Right ventricle myocardium inferior (tissue), 1 donor: Measurements from ENCODE around the gene RUSC1. TPM values are rescaled to one million over a fixed set of nuclear protein-coding genes. Genes with fewer than 3 reads are reported as not detected.

Source experiments
- ATAC-seq: fragments of 200-7000 bp; cut with Tn5 transposase; one replicate; pipeline ENCODE4 v1.9.1; 2020; ENCODE audit warnings: mild to moderate bottlenecking, moderate library complexity
- DNase-seq: peaks from one replicate; pipeline ENCODE4 v3.0.0; 2021; ENCODE audit errors: missing footprints
- intact Hi-C: fragments of 100-400 bp; cut with DNase I; formaldehyde crosslinking; loops from one replicate; pipeline ENCODE4 v1.11.0; 2022
- long read RNA-seq: library from polyadenylated mRNA; unstranded; transcript quantifications from one replicate; pipeline ENCODE4 v2.0.0, GENCODE V29; 2021
- total RNA-seq: library from RNA; stranded (reverse); fragmentation: NEBNext Ultra II Directional; extraction: Animal tissue kit (Norgen Biotek cat#: 25700); gene quantifications from one replicate; pipeline ENCODE4 v1.2.1, GENCODE V29; 2021
- donor health status: DM: no; HTN: yes; CAD: no; lungs with severe emphysema.

RUSC1 gene, protein sequence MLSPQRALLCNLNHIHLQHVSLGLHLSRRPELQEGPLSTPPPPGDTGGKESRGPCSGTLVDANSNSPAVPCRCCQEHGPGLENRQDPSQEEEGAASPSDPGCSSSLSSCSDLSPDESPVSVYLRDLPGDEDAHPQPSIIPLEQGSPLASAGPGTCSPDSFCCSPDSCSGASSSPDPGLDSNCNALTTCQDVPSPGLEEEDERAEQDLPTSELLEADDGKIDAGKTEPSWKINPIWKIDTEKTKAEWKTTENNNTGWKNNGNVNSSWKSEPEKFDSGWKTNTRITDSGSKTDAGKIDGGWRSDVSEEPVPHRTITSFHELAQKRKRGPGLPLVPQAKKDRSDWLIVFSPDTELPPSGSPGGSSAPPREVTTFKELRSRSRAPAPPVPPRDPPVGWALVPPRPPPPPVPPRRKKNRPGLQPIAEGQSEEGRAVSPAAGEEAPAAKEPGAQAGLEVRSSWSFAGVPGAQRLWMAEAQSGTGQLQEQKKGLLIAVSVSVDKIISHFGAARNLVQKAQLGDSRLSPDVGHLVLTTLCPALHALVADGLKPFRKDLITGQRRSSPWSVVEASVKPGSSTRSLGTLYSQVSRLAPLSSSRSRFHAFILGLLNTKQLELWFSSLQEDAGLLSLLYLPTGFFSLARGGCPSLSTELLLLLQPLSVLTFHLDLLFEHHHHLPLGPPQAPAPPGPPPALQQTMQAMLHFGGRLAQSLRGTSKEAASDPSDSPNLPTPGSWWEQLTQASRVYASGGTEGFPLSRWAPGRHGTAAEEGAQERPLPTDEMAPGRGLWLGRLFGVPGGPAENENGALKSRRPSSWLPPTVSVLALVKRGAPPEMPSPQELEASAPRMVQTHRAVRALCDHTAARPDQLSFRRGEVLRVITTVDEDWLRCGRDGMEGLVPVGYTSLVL
- total RNA-seq: 24.3 TPM
- long read RNA-seq, transcript RUSC1-214 (8 exons, 1,700 nt): minor isoform, 6 of 30 reads
- long read RNA-seq, transcript RUSC1-203 (9 exons, 1,968 nt): major isoform, 8 of 30 reads
- long read RNA-seq, partial matches to known transcripts: 7 of 30 reads
- long read RNA-seq, other reads (novel, unspliced or antisense): 6 of 30 reads

DNA sequence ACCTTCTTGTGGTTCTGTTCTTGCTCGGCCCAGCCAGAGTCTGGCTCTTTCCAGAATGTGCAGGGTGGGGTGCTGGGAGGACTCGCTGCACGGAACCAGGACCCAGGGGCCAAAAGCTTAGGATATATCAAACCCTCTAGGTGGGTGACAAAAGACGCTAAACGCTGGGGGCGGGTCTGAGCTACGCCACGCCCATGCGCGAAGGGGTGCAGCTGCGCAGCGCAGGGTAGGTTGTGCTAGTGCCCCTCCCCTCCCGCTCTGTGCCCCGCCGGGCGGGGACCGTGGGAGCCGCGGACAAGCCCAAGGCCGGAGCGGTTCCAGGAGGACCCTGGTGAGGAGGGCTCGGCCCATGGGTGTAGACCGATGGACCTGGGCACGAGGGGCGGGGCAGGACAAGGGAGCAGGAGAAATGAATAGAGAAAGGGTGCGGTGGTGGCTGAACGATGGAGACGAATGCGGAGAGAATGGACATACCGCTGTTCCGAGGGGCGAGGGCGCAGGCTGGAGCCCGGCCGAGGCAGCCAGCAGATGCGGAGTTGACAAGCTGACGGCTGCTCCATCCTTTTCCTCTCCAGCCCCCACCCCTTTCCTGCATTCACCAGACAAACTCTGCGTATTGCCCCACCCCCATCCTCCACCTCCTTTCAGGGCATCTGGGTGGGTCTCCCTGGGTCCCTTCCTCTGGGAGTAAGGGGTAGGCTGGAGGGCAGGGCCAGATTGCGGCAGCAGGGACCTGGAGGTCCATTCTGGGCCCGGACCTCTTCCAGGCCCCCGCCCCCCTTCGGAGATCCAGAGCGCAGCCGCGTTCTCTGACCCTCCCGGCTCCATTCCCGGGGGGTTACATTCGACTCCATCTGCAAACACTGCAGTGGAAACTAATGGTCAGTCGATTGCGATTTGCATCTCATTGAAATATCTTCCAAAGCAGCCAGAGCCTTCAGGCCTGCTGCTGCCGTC is at the start of gene RUSC1:
TSS of gene RUSC1 (plus strand) at position 234 of the 957 bp plus-strand sequence. CDS start 880 bp downstream, outside the sequence.
- intact Hi-C loops: loop anchor here (10.0 kb wide), 2 partner anchors 244 to 274 kb away; partner anchors contain the start of gene ASH1L
- peak; percentile 92 for DNase-seq
- peak; percentile 42 for ATAC-seq

DNA sequence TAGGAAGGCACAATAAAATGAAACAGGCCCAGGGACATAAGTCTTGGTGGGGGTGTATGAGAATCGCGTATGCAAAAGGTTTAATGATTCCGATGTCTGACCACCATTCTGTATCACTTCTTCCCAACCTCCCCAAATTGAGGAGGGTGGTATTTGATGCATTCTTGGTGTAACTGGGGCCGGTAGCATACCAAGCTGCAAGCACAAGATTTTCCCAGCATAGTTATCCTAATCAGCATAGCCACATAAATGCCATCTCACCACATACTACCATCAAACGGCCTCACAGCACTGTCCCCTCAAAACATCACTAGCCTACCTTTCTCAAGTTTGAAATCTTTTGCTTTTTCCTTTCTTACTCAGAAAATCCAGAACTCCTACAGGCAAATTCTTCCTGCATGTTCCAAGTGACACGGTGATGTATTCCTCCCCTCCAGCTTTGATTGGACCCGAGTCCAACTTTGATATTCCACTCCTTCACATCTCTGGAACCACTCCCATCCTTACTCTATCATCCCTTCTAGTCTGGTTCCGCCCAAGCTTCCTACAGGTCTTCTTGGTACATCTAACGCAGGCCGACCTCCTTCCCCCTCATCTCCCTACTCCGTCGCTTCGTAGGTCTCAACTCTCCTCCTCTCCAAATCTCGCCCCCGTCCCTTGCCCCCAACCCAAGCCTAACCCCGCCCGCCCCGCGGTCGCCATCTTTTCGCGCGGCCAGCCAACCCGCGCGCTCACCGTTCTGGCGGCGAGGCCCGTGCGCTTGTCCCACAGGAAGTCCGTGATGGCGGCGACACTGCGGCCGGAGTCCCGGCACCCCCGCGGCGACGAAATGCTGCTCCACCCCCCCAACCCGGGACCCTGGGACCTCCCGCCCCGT is 48.0 kb upstream of the RUSC1 start:
- intact Hi-C loops: loop anchor here (1.0 kb wide), 1 partner anchor 10 kb away; the partner anchor contains the start of gene SCAMP3
- DNase-seq: no peak
- peak; percentile 22 for ATAC-seq

DNA sequence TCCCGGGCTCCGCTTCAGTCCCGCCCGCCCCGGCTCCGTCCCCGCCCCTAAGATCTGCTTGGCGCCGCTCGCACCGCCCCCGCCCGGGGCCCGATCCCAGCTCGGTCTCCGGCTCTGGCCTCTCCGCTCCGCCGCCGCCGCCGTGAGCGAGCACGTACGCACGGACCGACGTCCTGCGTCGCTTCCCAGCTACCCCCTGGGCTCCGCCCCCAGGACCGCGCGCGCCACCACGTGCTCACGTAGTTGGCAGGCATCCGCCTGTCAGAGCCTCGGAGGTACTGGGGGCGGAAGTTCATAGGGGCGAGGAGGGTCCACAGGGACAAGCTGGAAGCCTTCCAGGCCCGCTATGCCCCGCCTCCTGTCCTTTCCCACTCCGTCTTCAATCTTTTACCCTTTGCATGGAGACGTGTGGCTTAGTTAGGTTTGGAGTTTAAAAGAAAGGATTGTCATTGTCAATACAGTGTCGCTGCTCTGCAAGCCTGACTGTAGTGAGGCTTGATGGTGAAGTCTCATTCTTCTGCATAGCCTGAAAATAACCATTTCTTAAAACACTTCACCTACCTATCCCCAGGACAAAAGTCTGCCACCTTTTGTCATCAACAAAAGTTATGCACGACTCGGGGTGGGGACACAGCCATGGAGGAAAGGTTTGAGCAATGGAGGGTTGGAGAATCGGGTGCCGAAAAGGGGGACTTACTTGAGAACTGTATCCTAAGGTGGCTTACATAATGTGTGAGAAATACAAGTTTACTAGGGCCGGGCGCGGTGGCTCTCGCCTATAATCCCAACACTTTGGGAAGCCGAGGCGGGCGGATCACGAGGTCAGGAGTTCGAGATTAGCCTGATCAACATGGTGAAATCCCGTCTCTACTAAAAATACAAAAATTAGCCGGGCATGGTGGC is 47.1 kb upstream of the RUSC1 start, which contains the start of gene CLK2:
TSS of gene CLK2 (minus strand) at position 162 of the 903 bp plus-strand sequence. CDS start 2,527 bp downstream, outside the sequence.
- intact Hi-C loops: loop anchor here (1.0 kb wide), 1 partner anchor 11 kb away; the partner anchor contains the start of gene SCAMP3
- ATAC-seq (peak; percentile 92), DNase-seq (peak; percentile 98)

DNA sequence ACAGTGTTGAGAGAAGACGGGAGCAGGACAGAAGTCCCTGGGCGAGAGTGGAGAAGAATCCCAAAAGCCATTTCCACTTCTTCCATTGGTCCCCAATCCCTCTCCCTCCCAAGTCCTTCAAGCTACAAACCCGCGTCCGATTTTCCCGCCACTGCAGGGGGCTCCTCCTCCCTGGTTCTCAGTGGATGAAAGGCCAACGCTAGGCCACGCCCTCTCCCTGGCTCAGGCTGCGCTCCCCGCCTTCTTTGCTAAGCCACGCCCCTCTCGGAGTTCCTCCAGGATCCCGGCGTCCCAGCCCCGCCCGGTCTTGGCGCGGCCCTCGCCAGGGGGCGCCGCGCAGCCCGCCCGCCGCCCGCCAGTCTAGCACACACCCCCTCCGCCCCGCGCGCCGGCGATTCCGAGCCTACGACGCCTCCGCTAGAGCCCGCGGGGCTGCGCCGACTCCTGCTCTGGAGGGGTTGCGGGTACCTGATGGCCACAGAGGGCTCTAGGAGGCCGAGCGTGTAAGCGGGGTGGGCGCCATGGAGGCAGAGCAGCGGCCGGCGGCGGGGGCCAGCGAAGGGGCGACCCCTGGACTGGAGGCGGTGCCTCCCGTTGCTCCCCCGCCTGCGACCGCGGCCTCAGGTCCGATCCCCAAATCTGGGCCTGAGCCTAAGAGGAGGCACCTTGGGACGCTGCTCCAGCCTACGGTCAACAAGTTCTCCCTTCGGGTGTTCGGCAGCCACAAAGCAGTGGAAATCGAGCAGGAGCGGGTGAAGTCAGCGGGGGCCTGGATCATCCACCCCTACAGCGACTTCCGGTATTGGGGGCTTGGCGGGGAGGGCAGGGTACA is 43.4 kb upstream of the RUSC1 start, which contains the start of gene HCN3:
TSS of gene HCN3 (plus strand) at position 394 of the 832 bp plus-strand sequence. CDS start at position 522, 128 bp downstream.
- ATAC-seq (peak; percentile 91), DNase-seq (peak; percentile 98)
- intact Hi-C loops: loop anchor here (1.0 kb wide), 2 partner anchors 30 to 47 kb away; no protein-coding TSS in a partner anchor

DNA sequence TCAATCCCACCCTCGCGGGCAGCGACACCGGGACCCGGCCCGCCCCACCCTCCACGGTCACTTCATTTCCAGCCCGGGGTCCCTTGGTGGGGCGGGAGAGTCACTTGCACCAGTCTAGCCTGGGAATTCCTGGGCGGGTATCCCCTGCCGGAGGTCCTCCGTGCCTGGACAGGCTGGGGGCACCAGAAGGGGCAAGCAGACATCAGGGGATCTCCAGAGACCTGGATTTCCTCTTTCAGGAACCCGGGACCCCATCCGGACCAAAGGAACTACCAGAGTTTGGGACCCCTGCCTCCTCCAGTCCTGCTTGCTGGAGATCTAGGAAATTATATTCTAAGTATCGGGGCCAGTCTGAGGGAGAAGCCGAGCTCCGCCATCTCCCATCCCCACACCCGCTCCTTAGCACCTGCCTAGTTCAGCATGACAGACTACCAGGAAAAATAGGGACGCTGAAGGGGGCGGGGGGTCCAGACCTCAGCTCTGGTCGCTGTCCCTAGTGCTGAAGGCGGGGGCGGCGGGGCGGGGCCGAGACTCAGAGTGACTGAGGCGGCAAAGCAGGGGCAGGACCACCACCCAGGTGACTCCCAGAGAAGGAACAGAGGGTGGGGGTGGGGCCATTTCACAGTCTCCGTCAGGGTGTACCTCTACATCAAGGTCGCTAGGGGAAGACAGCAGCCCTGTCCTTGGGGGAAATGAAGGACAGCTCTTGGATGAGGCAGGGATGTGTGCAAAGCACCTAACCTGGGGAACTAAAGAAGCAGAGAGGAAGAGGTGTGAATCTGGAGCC is 42.6 kb upstream of the RUSC1 start:
- ATAC-seq (no peak), DNase-seq (no peak)
- intact Hi-C loops: loop anchor here (1.0 kb wide), 2 partner anchors 29 to 46 kb away; no protein-coding TSS in a partner anchor

DNA sequence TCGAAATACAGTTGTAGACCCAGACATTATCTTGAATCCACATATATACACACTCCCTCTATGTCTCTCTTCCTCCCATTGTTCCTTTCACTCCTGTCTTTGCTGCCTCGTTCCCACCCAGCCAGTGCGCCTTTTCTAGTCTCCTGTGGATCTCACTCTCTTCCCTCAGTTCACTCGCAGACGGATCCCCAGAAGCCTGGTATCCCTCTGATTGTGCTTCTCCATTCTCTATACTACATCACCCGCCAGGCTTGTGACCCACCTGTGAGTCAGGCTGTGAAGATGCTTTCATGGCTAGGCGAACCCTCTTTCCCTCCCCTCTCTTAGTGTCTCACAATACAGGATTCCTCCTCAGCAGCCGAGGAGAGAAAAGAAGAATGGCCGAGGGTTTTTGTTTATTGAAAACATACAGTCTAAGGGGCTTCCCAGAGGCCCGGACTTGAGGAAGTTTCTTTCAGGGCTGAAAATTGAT is 42.0 kb upstream of the RUSC1 start:
- DNase-seq (no peak), ATAC-seq (no peak)
- intact Hi-C loops: no loop called here

DNA sequence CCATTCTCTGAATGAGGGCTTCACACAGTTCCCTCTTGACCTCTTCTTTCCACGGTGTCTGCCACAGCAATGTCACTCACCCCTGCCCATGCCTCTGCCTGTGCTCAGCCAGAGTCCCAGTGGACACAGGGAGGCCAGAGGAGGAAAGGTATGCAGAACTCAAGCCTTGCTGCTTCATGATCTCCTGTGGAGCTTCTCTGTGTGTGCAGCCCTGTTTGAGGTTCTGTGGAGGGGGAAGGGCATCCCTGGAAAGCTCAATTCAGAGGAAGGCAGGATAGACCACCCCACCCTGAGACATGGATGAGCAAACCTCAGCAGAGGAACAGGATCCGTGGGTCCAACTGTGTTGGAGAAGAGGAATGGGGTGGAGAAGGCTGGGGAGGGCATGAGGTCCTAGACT is 41.4 kb upstream of the RUSC1 start:
- no peak for ATAC-seq
- intact Hi-C loops: no loop called here
- DNase-seq: no peak

DNA sequence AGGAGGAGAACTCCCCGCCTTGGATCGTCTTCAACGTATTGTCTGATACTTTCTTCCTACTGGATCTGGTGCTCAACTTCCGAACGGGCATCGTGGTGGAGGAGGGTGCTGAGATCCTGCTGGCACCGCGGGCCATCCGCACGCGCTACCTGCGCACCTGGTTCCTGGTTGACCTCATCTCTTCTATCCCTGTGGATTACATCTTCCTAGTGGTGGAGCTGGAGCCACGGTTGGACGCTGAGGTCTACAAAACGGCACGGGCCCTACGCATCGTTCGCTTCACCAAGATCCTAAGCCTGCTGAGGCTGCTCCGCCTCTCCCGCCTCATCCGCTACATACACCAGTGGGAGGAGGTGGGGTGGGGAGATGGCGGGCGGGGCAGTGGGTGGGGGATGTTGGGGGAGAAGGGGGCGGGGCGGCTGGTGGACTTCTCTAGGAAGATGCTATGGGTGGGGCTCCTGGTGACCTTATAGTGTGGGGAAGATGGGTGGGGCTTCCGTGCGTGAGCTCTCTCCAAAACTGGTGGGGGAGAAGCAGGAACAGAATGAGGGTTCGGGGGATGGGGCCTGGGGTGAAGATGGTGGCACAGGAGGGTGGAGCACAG is 38.1 kb upstream of the RUSC1 start:
- DNase-seq (no peak), ATAC-seq (no peak)
- intact Hi-C loops: no loop called here

DNA sequence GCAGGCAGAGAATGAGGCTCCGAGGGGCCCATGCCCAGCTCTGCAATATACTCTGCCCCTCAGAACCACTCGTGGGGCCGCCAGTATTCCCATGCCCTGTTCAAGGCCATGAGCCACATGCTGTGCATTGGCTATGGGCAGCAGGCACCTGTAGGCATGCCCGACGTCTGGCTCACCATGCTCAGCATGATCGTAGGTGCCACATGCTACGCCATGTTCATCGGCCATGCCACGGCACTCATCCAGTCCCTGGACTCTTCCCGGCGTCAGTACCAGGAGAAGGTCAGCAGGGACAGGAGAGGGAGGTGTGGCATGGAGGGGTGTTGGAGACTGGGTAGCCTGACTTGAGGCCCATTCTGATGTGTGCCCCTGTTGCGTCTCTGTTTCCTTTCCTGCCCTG is 36.2 kb upstream of the RUSC1 start:
- DNase-seq (no peak), ATAC-seq (no peak)
- intact Hi-C loops: no loop called here

DNA sequence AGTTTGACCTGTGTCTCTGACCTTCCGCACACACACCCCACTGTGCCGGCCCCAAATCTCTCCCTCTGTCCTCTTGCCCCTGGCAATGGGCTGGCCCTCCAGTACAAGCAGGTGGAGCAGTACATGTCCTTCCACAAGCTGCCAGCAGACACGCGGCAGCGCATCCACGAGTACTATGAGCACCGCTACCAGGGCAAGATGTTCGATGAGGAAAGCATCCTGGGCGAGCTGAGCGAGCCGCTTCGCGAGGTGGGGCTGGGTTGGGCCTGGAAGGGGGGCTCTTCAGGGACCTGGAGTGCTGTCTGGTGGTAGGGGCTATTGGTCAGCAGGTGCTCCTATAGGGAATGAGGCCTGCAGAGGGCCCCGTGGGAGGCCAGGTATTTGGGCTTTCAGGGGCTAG is 35.6 kb upstream of the RUSC1 start:
- peak; percentile 10 for ATAC-seq
- intact Hi-C loops: no loop called here

DNA sequence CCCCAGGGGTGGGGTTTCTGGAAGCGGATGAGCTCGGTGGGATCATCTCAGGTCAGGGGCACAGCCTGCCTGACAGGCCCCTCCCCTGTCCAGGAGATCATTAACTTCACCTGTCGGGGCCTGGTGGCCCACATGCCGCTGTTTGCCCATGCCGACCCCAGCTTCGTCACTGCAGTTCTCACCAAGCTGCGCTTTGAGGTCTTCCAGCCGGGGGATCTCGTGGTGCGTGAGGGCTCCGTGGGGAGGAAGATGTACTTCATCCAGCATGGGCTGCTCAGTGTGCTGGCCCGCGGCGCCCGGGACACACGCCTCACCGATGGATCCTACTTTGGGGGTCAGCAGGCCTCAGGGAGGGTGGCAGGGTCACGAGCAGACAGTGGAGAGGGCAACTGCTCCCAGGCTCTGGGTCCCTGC is 35.1 kb upstream of the RUSC1 start:
- DNase-seq (no peak), ATAC-seq (no peak)
- intact Hi-C loops: no loop called here

More for the DNA sequence above, 35.6 kb upstream of the RUSC1 start:
- DNase-seq: no peak

DNA sequence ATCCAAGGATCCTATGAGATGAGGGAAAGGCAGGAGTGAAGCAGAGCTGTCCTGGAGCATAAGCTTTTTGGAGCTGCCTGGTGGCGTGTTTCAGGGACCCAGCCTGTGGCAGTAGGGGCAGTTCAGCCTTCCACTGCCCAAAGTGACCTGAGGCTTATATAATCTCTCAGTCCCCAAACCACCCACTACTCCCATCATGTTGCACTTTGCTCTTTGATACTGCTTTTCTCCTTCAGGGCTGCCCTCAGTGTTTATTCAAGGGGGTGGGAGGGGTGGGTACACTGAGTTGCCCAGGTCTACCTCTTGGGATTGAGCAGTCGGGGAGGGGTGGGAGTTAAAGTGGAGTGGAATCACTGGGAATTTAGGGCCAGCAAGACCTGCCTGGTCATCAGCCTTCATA is 34.1 kb upstream of the RUSC1 start:
- DNase-seq (no peak), ATAC-seq (no peak)
- intact Hi-C loops: no loop called here

DNA sequence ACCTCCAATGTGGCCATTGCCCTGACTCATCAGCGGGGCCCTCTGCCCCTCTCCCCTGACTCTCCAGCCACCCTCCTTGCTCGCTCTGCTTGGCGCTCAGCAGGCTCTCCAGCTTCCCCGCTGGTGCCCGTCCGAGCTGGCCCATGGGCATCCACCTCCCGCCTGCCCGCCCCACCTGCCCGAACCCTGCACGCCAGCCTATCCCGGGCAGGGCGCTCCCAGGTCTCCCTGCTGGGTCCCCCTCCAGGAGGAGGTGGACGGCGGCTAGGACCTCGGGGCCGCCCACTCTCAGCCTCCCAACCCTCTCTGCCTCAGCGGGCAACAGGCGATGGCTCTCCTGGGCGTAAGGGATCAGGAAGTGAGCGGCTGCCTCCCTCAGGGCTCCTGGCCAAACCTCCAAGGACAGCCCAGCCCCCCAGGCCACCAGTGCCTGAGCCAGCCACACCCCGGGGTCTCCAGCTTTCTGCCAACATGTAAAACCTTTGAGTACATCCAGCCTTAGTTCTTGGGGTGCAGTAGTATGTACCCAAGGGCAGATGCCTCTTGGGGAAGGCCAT is 32.6 kb upstream of the RUSC1 start:
- intact Hi-C loops: no loop called here
- ATAC-seq: no peak
- DNase-seq: no peak
